Measurements from ENCODE around the gene RTCA. TPM values are rescaled to one million over a fixed set of nuclear protein-coding genes. Genes with fewer than 3 reads are reported as not detected.

Gene RTCA
- total and polyA plus RNA-seq, 7 donors: 24.0 to 56.6 (median 33.2) TPM

- 88 to 96% (median 92%) methylated on average over 1 of the region's 1 CpG for WGBS, 3 donors
- Histone ChIP-seq H3K27me3 (ENCODE audit: insufficient read depth in 3 of 3, low read length in 2 of 3) (no peaks in the 10 kb centered on the region), H3K27ac (no peak overlapping the region), H3K4me1 (no peaks in the 10 kb centered on the region), H3K9me3 (no peaks in the 10 kb centered on the region), H3K36me3 (ENCODE audit: insufficient read depth in 1 of 2, low read depth in 1 of 2) (peaks cover 0 to 83% of the 10 kb centered on the region in 2 donors), H3K4me3 (no peak overlapping the region)
- intact Hi-C loops (cut with DNase I): no loop called here
- DNase-seq (no peak), ATAC-seq (no peak)
- TF ChIP-seq CTCF (IDR thresholded peaks at IDR 0.05): no peak
These were observed 31.6 kb upstream of the RTCA start for GRCh38 chr1:100234432-100234831.

- no peak overlapping the region for H3K27ac ChIP-seq
- ATAC-seq: no peak
- no peaks in the 10 kb centered on the region for H3K9me3 ChIP-seq
- no peaks in the 10 kb centered on the region for H3K4me1 ChIP-seq
- H3K27me3 ChIP-seq (ENCODE audit: insufficient read depth in 3 of 3, low read length in 2 of 3): no peaks in the 10 kb centered on the region
- no peak for DNase-seq
- intact Hi-C loops (cut with DNase I): no loop called here
- 96 to 97% (median 97%) methylated on average over 3 of the region's 3 CpGs for WGBS, 3 donors
- no peak overlapping the region for H3K4me3 ChIP-seq
- TF ChIP-seq CTCF (IDR thresholded peaks at IDR 0.05): no peak
- H3K36me3 ChIP-seq (ENCODE audit: insufficient read depth in 1 of 2, low read depth in 1 of 2): peaks cover 0 to 63% of the 10 kb centered on the region in 2 donors
These were observed 28.9 kb upstream of the RTCA start for GRCh38 chr1:100237091-100237490.

- H3K4me1 ChIP-seq: no peaks in the 10 kb centered on the region
- ATAC-seq (no peak), DNase-seq (no peak)
- TF ChIP-seq CTCF (IDR thresholded peaks at IDR 0.05): no peak
- no peaks in the 10 kb centered on the region for H3K9me3 ChIP-seq
- no peaks in the 10 kb centered on the region for H3K27me3 ChIP-seq (ENCODE audit: insufficient read depth in 3 of 3, low read length in 2 of 3)
- H3K4me3 ChIP-seq: no peak overlapping the region
- intact Hi-C loops (cut with DNase I): no loop called here
- H3K27ac ChIP-seq: no peak overlapping the region
- peaks cover 0 to 38% of the 10 kb centered on the region in 2 donors for H3K36me3 ChIP-seq (ENCODE audit: insufficient read depth in 1 of 2, low read depth in 1 of 2)
These were observed 26.1 kb upstream of the RTCA start for GRCh38 chr1:100239961-100240360.

GRCh38 chr1:100240631-100241030, 25.4 kb upstream of the RTCA start:
- Histone ChIP-seq H3K27ac (no peak overlapping the region), H3K4me1 (no peaks in the 10 kb centered on the region), H3K27me3 (ENCODE audit: insufficient read depth in 3 of 3, low read length in 2 of 3) (no peaks in the 10 kb centered on the region), H3K4me3 (no peak overlapping the region), H3K9me3 (no peaks in the 10 kb centered on the region), H3K36me3 (ENCODE audit: insufficient read depth in 1 of 2, low read depth in 1 of 2) (peaks cover 0 to 32% of the 10 kb centered on the region in 2 donors)
- DNase-seq: no peak
- intact Hi-C loops (cut with DNase I): no loop called here
- ATAC-seq: no peak
- 89 to 90% (median 89%) methylated on average over 4 of the region's 4 CpGs for WGBS, 3 donors
- no peak for TF ChIP-seq CTCF (IDR thresholded peaks at IDR 0.05)

- TF ChIP-seq CTCF (IDR thresholded peaks at IDR 0.05): no peak
- peaks cover 14% of the 10 kb centered on the region for H3K4me1 ChIP-seq
- 83 to 93% (median 86%) methylated on average over 4 of the region's 4 CpGs for WGBS, 3 donors
- DNase-seq (no peak), ATAC-seq (no peak)
- peaks cover 0 to 14% of the 10 kb centered on the region in 2 donors for H3K36me3 ChIP-seq (ENCODE audit: insufficient read depth in 1 of 2, low read depth in 1 of 2)
- no peak overlapping the region for H3K4me3 ChIP-seq
- no peaks in the 10 kb centered on the region for H3K9me3 ChIP-seq
- intact Hi-C loops (cut with DNase I): loop anchor here in 1 of 2 donors (5.0 kb wide), 1 partner anchor 114 kb away; the partner anchor contains the start of genes SASS6 and TRMT13
- H3K27ac ChIP-seq: no peak overlapping the region
- H3K27me3 ChIP-seq (ENCODE audit: insufficient read depth in 3 of 3, low read length in 2 of 3): no peaks in the 10 kb centered on the region
These were observed 19.3 kb upstream of the RTCA start for GRCh38 chr1:100246738-100247137.
